ENCODE measurements around the gene STEAP1B. TPM values are rescaled to one million over a fixed set of nuclear protein-coding genes. Genes with fewer than 3 reads are reported as not detected.

STEAP1B gene
- 4.6 and 6.9 TPM in 2 replicates for total RNA-seq

DNA sequence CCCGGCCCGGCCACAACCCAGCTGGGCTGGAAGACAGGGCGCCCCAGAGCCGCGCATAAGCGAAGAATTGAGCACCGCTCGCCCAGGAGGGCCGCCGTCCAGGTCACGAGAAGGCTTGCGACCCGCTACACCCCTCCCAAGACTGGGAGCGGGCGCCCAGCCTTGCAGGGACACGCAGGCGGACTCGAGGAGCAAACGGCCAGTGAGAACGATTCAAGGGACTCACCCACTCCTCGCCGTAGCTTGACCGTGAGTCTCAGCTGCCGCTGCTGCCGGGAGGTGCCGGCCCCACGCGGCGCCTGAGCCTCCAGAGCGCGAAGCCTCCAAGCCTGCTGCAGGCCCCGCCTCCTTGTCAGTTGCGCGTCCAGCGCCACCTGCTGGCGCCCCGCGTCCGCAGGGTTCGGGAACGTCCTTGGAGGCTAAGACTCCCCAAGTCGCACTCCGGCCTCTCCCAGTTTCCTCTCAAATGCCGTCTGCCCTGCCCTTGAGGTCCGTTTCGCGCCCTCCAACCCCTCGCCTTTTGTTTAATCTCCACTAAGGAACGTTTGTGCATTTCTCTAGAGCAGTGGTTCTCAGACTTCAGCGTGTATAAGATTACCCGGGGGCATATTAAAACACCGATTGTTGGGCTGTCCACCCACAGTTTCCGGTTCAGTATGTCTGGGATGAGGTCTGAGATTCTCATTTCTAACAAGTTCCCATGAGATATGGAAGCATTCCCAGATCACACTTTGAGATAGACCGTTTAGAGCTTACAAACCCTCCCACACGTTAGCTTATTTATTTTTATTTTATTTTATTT, at the start of gene STEAP1B:
Gene STEAP1B (minus strand): TSS at position 301 of the 802 bp plus-strand sequence. CDS start 5,333 bp downstream, outside the sequence.

Other genes with a start within 250 kb of the STEAP1B start
- gene RAPGEF5, start 143.0 kb downstream of the STEAP1B start, total RNA-seq = 1.1 and 2.4 TPM in 2 replicates
- 40.0 and 49.1 TPM in 2 replicates for gene IL6, start 227.0 kb upstream of the STEAP1B start, total RNA-seq